Diencephalon (tissue), 1 donor: ENCODE data around the gene EPHA6. TPM values are rescaled to one million over a fixed set of nuclear protein-coding genes. Genes with fewer than 3 reads are reported as not detected.

ENCODE experiments used
- total RNA-seq: library from RNA; depleted of rRNA; stranded (reverse); fragments of >200 nt; gene quantifications from one replicate; pipeline ENCODE4 v1.2.3, GENCODE V29; 2014

The EPHA6 gene
- 83.7 TPM for total RNA-seq

DNA sequence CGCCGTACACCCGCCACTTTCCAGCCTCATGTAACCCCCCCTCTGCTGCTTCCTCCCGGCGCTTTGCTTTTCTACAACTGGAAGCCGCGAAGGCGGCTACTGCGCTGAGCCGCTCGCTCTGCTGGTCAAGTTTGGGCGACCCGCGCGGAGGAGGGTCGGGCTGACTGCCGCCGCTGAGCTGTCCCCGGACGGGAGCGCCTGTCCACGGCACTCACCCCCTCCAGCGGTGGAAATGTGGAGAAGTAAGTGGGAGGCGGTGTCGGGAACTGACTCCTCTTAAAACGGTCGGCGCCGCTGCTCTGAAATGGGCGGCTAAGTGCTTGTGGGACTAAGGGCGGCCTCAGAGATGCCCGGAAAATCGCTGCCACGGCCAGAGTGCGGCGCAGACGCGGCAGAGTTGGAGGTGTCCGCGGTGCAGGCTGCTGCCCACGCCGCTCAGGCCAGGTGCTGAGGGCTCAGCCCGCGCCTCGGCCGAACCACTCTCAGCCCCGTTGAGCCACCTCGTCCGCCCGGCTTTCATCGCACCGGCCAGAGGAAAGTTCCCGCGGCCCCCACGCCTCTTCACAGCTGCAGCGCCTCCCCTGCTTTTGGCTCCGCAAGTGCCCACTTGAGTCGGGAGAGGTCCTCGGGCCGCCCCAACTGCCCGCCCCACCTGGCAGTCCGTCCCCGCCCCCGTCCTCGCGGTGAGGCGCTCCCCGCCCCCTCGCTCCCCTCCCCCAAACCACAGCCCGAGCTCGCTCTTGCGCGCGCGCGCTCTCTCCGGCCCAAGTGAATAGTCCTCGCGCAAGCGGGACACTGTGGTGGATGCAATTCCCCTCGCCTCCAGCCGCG lies at the start of gene EPHA6:
Gene EPHA6, plus strand, starts transcription at position 775 of the 831 bp plus-strand sequence.

DNA sequence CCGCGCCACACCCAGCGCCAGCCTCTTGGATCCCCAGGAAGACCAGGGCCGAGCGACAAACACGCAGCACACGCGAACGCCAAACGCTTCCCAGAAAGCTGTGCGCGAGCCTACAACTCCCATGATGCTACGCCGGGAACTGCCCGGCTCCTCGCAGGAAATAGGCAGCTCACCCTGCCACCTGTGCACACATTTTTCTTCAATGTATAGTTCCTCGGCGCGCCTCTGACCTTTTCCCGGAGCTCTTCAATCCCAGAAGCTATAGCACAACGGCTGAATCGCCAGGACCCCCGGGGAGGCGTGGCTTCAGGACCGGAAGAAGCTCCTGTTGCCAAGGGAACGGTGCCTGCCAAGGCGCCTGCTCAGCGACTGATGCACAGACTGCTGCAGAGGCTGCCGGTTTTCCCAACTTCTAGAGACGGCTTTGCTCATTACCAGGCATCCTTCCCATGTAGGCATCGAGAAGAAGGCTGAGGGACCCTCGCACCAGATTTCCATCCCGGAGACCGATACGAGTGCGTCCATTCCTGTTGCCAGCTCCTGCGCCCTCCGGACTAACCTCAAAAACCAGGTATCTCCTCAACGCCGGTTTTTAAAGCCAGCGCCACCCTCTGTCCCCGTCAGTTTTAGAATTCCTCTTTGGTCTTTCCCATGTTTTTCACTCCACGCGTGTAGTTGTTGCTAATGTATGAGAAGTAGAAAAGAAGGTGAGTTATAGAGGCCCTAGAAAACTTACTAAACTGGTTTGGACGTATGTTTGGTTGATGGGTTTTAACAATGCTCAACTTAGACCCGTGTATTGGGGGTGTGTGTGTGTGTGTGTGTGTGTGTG lies 950.2 kb downstream of the EPHA6 start, which contains the start of gene ARL6:
Gene ARL6, plus strand, starts transcription at position 352 of the 832 bp plus-strand sequence. CDS start 3,350 bp downstream, outside the sequence.

